Sigmoid colon (tissue), 7 donors: Measurements from ENCODE around the gene HMOX2. TPM values are rescaled to one million over a fixed set of nuclear protein-coding genes. Genes with fewer than 3 reads are reported as not detected.

ENCODE experiments used
- DNase-seq: peaks from one replicate; pipeline ENCODE4 v3.0.0-alpha.2; 2019
- H3K27ac ChIP-seq, 4 donors: fragments of 200-600 bp; sonication (generic); one replicate each; pipeline ENCODE4 v1.5.1; 2016 to 2019; ENCODE audit warnings: mild to moderate bottlenecking in 1 of 4
- H3K27me3 ChIP-seq, 3 donors: fragments of 200-600 bp; sonication (generic); one replicate each; pipeline ENCODE4 v1.5.1; 2019; ENCODE audit warnings: mild to moderate bottlenecking in 1 of 3
- H3K36me3 ChIP-seq, 4 donors: fragments of 200-600 bp; sonication (generic); one replicate each; pipeline ENCODE4 v1.5.1; 2016 to 2019
- H3K4me1 ChIP-seq, 4 donors: fragments of 200-600 bp; sonication (generic); one replicate each; pipeline ENCODE4 v1.5.1; 2017 to 2019
- H3K4me3 ChIP-seq, 4 donors: fragments of 200-600 bp; sonication (generic); one replicate each; pipeline ENCODE4 v1.5.1; 2017 to 2019; ENCODE audit warnings: mild to moderate bottlenecking in 2 of 4, moderate library complexity in 1 of 4
- H3K9me3 ChIP-seq, 4 donors: fragments of 200-600 bp in 3 of 4; sonication (generic) in 3 of 4; one replicate each; pipeline versions ENCODE4 v1.5.1 to v1.6.1; 2013 to 2019
- CTCF ChIP-seq, 4 experiments: fragments of 450-650 bp in 3 of 4; fragments of 200-600 bp in 1 of 4; IDR thresholded peaks; one replicate each; pipeline ENCODE4 v1.5.1; 2016 to 2019; ENCODE audit warnings: antibody characterized with exemption in 4 of 4, mild to moderate bottlenecking in 3 of 4, moderate library complexity in 2 of 4
- EP300 ChIP-seq, 4 donors: sonication (generic); formaldehyde crosslinking; IDR thresholded peaks; one replicate each; pipeline ENCODE4 v1.6.1; 2017; ENCODE audit warnings: antibody characterized with exemption in 4 of 4
- POLR2A ChIP-seq, 2 donors: fragments of 450-650 bp; IDR thresholded peaks; one replicate each; pipeline ENCODE4 v1.6.1; 2016; ENCODE audit warnings: antibody characterized with exemption in 2 of 2, mild to moderate bottlenecking in 2 of 2, moderate library complexity in 2 of 2
- POLR2AphosphoS5 ChIP-seq, 4 donors: sonication (generic); formaldehyde crosslinking; IDR thresholded peaks; one replicate each; pipeline ENCODE4 v1.6.1; 2017; ENCODE audit warnings: antibody characterized with exemption in 4 of 4
- WGBS, 2 donors: extraction: QIAGEN DNeasy Blood & Tissue Kit; methylation state at CpG; one replicate each; pipeline ENCODE4 v1.1.7; 2013; 5-methylcytosine and 5-hydroxymethylcytosine counted together
- intact Hi-C: fragments of 100-400 bp; cut with DNase I; formaldehyde crosslinking; loops from one replicate; pipeline ENCODE4 v1.15.1; 2023
- polyA plus RNA-seq, 3 donors: library from polyadenylated mRNA; stranded (reverse); fragments of 200-250 nt; gene quantifications; one replicate each; pipeline ENCODE4 v1.2.3, GENCODE V29; 2013
- total RNA-seq, 4 donors: library from RNA; depleted of rRNA; stranded (reverse); fragments of >200 nt; gene quantifications; one replicate each; pipeline ENCODE4 v1.1.0, GENCODE V29; 2016
- donor health status: healthy with polysubstance abuse.
- donor health status: Bipolar disorder and iron deficiency.
- donor health status: healthy.

The HMOX2 gene
- total and polyA plus RNA-seq, 7 donors = 29.9 to 77.2 (median 37.1) TPM

DNA sequence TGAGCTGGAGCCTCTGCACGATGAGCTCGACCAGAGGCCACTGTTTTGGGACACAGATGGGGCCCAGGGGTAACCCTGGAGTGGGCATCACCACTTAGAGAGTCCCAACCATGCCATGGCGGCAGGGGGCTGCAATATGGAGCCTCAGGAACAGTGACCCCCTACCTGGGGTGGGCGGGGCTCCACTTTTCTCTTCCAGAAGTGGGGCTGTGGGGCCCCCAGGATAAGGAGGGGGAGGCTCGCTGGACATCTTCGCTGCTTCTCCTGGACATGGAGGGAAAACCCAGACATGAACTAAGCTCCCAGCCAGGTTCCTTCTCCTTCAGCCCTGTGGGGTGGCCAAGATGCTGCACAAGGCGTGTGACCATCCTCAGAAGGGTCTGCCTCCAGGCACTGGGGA is 37.7 kb downstream of the HMOX2 start:
- Histone ChIP-seq H3K4me3 (no peak overlapping the region), H3K36me3 (peaks cover 0 to 52% (median 34%) of the 10 kb centered on the region in 4 donors), H3K27ac (peak overlapping the region in 3 of 4 donors; percentile 55 to 63 (median 61)), H3K4me1 (peaks cover 0 to 46% (median 36%) of the 10 kb centered on the region in 4 donors), H3K9me3 (no peaks in the 10 kb centered on the region), H3K27me3 (no peaks in the 10 kb centered on the region)
- no peak for TF ChIP-seq EP300 (IDR thresholded peaks at IDR 0.05)
- no peak for TF ChIP-seq CTCF (IDR thresholded peaks at IDR 0.05)
- TF ChIP-seq POLR2A (IDR thresholded peaks at IDR 0.05) = no peak
- 94 to 96% methylated on average over 7 of the region's 7 CpGs for WGBS, 2 donors
- DNase-seq = no peak
- intact Hi-C loops = no loop called here

- 58 to 68% methylated on average over 7 of the region's 7 CpGs for WGBS, 2 donors
- Histone ChIP-seq H3K27ac (peak overlapping the region; percentile 39 to 63 (median 58)), H3K27me3 (no peaks in the 10 kb centered on the region), H3K4me1 (peaks cover 0 to 46% (median 36%) of the 10 kb centered on the region in 4 donors), H3K4me3 (no peak overlapping the region), H3K36me3 (peaks cover 0 to 44% (median 28%) of the 10 kb centered on the region in 4 donors), H3K9me3 (no peaks in the 10 kb centered on the region)
- TF ChIP-seq EP300 (IDR thresholded peaks at IDR 0.05) (no peak), POLR2A (IDR thresholded peaks at IDR 0.05) (no peak), POLR2AphosphoS5 (IDR thresholded peaks at IDR 0.05) (no peak)
- no peak for DNase-seq
- intact Hi-C loops = no loop called here
These were observed 38.4 kb downstream of the HMOX2 start for GRCh38 chr16:4514606-4515005.

DNA sequence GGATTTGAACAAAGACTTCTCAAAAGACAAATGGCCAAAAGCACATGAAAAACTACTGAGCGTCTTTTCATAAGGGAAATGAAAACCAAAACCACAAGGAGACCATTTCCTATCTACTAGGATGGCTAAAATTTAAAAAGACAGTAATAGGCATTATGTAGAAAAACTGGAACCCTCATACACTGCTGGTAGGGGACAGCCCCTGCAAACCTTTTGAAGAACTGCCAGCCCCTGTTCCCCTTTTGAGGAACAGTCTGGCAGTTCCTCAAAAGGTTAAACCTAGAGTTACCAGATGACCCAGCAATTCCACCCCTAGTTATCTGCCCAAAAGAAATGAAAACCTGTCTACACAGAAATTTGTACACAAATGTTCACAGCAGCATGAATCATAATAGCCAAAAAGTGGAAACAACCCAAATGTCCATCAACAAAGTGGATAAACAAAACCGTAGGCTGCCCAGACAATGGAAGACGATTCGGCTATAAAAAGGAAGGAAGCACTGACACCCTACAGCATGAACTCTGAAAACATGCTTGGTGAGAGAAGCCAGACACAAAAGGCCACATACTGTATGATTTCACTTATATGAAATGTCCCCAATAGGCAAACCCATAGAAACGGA is 39.5 kb downstream of the HMOX2 start:
- WGBS, 2 donors = 32 to 71% methylated on average over 5 of the region's 5 CpGs

GRCh38 chr16:4517812-4518680 is 41.8 kb downstream of the HMOX2 start:
- Histone ChIP-seq H3K4me3 (no peak overlapping the region), H3K4me1 (peaks cover 0 to 53% (median 34%) of the 10 kb centered on the region in 4 donors), H3K36me3 (peaks cover 0 to 10% (median 3%) of the 10 kb centered on the region in 4 donors), H3K27ac (no peak overlapping the region), H3K9me3 (no peaks in the 10 kb centered on the region), H3K27me3 (no peaks in the 10 kb centered on the region)
- WGBS, 2 donors = 75 to 79% methylated on average over 12 of the region's 12 CpGs
- TF ChIP-seq CTCF (IDR thresholded peaks at IDR 0.05) = peak in 2 of 4 experiments; percentile 18 to 27
- no peak for TF ChIP-seq POLR2A (IDR thresholded peaks at IDR 0.05)
- intact Hi-C loops = no loop called here
- DNase-seq = no peak

More for the DNA sequence above, 39.5 kb downstream of the HMOX2 start:
- Histone ChIP-seq H3K9me3 (no peaks in the 10 kb centered on the region), H3K4me3 (no peak overlapping the region), H3K4me1 (peaks cover 0 to 46% (median 36%) of the 10 kb centered on the region in 4 donors), H3K36me3 (peaks cover 0 to 33% (median 21%) of the 10 kb centered on the region in 4 donors), H3K27ac (peak overlapping the region; percentile 39 to 63 (median 58)), H3K27me3 (no peaks in the 10 kb centered on the region)
- TF ChIP-seq EP300 (IDR thresholded peaks at IDR 0.05) (no peak), POLR2AphosphoS5 (IDR thresholded peaks at IDR 0.05) (no peak), CTCF (IDR thresholded peaks at IDR 0.05) (no peak), POLR2A (IDR thresholded peaks at IDR 0.05) (no peak)
- intact Hi-C loops = no loop called here
- no peak for DNase-seq
